ENCODE data around the gene APMAP. TPM values are rescaled to one million over a fixed set of nuclear protein-coding genes. Genes with fewer than 3 reads are reported as not detected.

Gene APMAP
- total RNA-seq, 2 experiments from 2014 or later: 46.9 to 50.9 TPM

GRCh38 chr20:25033265-25033923 lies 40.8 kb upstream of the APMAP start:
- Mint-ChIP-seq H3K4me1 (ENCODE audit: low read depth) (peaks cover 30% of the 10 kb centered on the region), H3K9me3 (no peaks in the 10 kb centered on the region), H3K27me3 (ENCODE audit: low read depth) (no peaks in the 10 kb centered on the region), H3K36me3 (ENCODE audit: low read depth) (peaks cover 2% of the 10 kb centered on the region), H3K27ac (no peak overlapping the region), H3K4me3 (no peak overlapping the region)
- no peak for DNase-seq
- CTCF ChIA-PET: interaction anchor here (0.6 to 1.2 kb wide), 3 partner anchors 30 to 103 kb away, joined by 3 to 8 read pairs (median 3); partner anchors contain the start of gene APMAP
- intact Hi-C loops (cut with micrococcal nuclease): no loop called here

GRCh38 chr20:25032478-25033264 lies 40.1 kb upstream of the APMAP start:
- Mint-ChIP-seq H3K4me1 (ENCODE audit: low read depth) (peaks cover 23% of the 10 kb centered on the region), H3K27ac (no peak overlapping the region), H3K9me3 (no peaks in the 10 kb centered on the region), H3K36me3 (ENCODE audit: low read depth) (peaks cover 2% of the 10 kb centered on the region), H3K4me3 (no peak overlapping the region), H3K27me3 (ENCODE audit: low read depth) (no peaks in the 10 kb centered on the region)
- CTCF ChIA-PET: interaction anchor here (0.5 kb wide), 1 partner anchor 50 kb away, joined by 7 read pairs; no protein-coding TSS in a partner anchor
- intact Hi-C loops (cut with micrococcal nuclease): no loop called here
- DNase-seq: no peak

- H3K27ac Mint-ChIP-seq: no peak overlapping the region
- H3K27me3 Mint-ChIP-seq (ENCODE audit: low read depth): no peaks in the 10 kb centered on the region
- H3K4me3 Mint-ChIP-seq: no peak overlapping the region
- H3K36me3 Mint-ChIP-seq (ENCODE audit: low read depth): peaks cover 2% of the 10 kb centered on the region
- no peaks in the 10 kb centered on the region for H3K9me3 Mint-ChIP-seq
- CTCF ChIA-PET: no interaction called here
- peaks cover 20% of the 10 kb centered on the region for H3K4me1 Mint-ChIP-seq (ENCODE audit: low read depth)
- no peak for DNase-seq
- intact Hi-C loops (cut with micrococcal nuclease): no loop called here
Measured at GRCh38 chr20:25032065-25032477, 39.5 kb upstream of the APMAP start.

- peaks cover 2% of the 10 kb centered on the region for H3K36me3 Mint-ChIP-seq (ENCODE audit: low read depth)
Measured at GRCh38 chr20:25031241-25031640, 38.7 kb upstream of the APMAP start.

DNA sequence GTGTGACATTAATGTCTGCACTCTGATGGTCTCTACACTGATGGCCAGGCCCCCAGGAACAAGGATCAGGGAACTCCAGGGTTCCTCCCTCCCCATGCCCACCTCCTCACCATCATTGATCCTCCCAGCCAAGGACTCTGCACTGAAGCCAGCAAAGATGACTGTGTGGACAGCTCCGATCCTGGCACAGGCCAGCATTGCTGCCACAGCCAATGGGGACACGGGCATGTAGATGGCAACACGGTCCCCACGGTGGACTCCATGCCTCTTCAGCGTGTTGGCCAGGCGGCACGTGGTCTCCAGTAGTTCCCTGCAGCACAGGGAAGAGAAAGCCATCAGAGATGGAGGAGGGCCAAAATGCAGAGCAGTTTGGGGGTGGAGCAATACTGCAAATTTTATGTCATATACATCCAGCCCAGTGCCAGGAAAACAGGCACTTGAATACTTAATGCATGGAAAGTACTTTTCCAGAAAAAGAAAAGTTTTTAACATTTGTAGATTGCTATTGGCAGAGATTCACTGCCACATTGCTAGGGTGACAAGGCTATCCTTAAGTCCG lies 38.2 kb upstream of the APMAP start:
- CTCF ChIA-PET: interaction anchor here (0.6 kb wide), 1 partner anchor 386 kb away, joined by 3 read pairs; no protein-coding TSS in a partner anchor
- peaks cover 6% of the 10 kb centered on the region for H3K4me1 Mint-ChIP-seq (ENCODE audit: low read depth)
- no peak overlapping the region for H3K4me3 Mint-ChIP-seq

More at GRCh38 chr20:25031241-25031640, 38.7 kb upstream of the APMAP start:
- intact Hi-C loops (cut with micrococcal nuclease): no loop called here
- no peaks in the 10 kb centered on the region for H3K27me3 Mint-ChIP-seq (ENCODE audit: low read depth)
- DNase-seq: no peak
- peaks cover 11% of the 10 kb centered on the region for H3K4me1 Mint-ChIP-seq (ENCODE audit: low read depth)
- H3K4me3 Mint-ChIP-seq: no peak overlapping the region
- CTCF ChIA-PET: interaction anchor here (0.6 kb wide), 1 partner anchor 386 kb away, joined by 3 read pairs; no protein-coding TSS in a partner anchor
- H3K27ac Mint-ChIP-seq: no peak overlapping the region
- H3K9me3 Mint-ChIP-seq: no peaks in the 10 kb centered on the region

DNA sequence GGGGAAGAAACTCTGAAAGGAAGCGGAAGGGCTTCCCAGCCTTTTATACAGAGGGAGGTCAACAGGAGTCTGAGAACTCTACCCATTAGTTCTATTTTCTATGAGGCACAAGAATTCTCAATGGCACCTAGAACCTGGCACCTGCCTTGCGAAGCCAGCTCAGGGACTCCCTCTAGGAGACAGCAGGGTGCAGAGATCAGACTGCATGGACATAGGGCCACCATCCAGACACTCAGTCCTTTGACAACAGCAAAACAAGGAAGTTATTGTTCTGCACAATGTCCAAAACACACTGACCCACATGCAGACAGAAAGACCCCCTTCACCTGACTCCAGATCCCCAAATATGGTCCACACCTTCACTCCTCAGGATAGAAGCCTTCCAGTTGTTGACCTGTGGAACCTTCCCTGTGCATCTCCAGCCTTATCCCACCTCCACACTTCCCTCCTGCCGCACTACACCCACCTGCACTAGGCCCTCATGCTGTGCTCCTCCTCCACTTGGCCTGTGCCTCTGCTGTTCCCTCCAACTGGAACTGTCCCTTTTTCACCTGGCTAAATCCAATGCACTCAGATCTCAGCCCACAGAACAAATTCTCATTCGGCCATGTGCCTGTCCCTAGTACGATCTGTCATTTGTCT lies 37.6 kb upstream of the APMAP start:
- intact Hi-C loops (cut with micrococcal nuclease): no loop called here
- Mint-ChIP-seq H3K27ac (no peak overlapping the region), H3K4me3 (no peak overlapping the region), H3K4me1 (ENCODE audit: low read depth) (peaks cover 3% of the 10 kb centered on the region), H3K27me3 (ENCODE audit: low read depth) (no peaks in the 10 kb centered on the region), H3K36me3 (ENCODE audit: low read depth) (peaks cover 2% of the 10 kb centered on the region), H3K9me3 (no peaks in the 10 kb centered on the region)
- CTCF ChIA-PET: no interaction called here
- no peak for DNase-seq

More for the DNA sequence above, 38.2 kb upstream of the APMAP start:
- Mint-ChIP-seq H3K27me3 (ENCODE audit: low read depth) (no peaks in the 10 kb centered on the region), H3K27ac (no peak overlapping the region), H3K9me3 (no peaks in the 10 kb centered on the region), H3K36me3 (ENCODE audit: low read depth) (peaks cover 2% of the 10 kb centered on the region)
- DNase-seq: no peak
- intact Hi-C loops (cut with micrococcal nuclease): no loop called here

DNA sequence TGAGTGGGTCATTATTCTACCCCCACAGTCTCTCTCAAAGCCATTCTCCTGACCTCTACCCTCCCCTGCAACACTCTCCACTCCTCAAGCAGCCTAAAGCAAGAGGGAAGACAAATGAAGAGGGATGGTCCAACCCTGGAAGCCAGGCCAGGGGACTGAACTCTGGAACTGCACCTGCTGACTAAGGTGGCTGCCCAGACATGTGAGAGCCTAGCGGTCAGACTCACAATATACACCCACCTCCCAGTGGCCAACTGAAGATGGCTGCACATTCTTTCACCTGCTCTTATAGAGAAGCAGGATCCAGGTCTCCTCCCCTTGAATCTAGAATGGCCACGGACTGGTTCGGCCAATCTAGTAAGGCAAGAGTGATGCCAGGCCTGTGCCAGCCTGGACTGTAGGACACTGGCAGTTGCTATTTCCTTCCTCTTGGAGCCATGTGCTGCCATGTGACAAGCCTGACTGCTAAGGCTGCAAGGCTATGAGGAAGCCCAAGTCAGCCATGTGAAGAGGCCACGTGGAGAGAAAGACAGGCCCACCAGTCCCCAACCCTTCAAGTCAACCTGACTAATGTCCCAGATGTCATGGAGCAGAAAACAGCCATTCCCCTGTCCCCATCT lies 33.5 kb upstream of the APMAP start:
- intact Hi-C loops (cut with micrococcal nuclease): no loop called here
- Mint-ChIP-seq H3K4me1 (ENCODE audit: low read depth) (peaks cover 3% of the 10 kb centered on the region), H3K4me3 (no peak overlapping the region), H3K27ac (no peak overlapping the region), H3K27me3 (ENCODE audit: low read depth) (no peaks in the 10 kb centered on the region), H3K36me3 (ENCODE audit: low read depth) (peaks cover 2% of the 10 kb centered on the region), H3K9me3 (no peaks in the 10 kb centered on the region)
- no peak for DNase-seq
- CTCF ChIA-PET: no interaction called here

GRCh38 chr20:25025091-25025861 lies 32.7 kb upstream of the APMAP start:
- CTCF ChIA-PET: no interaction called here
- intact Hi-C loops (cut with micrococcal nuclease): no loop called here
- no peak overlapping the region for H3K27ac Mint-ChIP-seq
- H3K4me3 Mint-ChIP-seq: no peak overlapping the region
- H3K36me3 Mint-ChIP-seq (ENCODE audit: low read depth): no peaks in the 10 kb centered on the region
- peaks cover 3% of the 10 kb centered on the region for H3K4me1 Mint-ChIP-seq (ENCODE audit: low read depth)
- H3K27me3 Mint-ChIP-seq (ENCODE audit: low read depth): no peaks in the 10 kb centered on the region
- no peaks in the 10 kb centered on the region for H3K9me3 Mint-ChIP-seq
- no peak for DNase-seq

DNA sequence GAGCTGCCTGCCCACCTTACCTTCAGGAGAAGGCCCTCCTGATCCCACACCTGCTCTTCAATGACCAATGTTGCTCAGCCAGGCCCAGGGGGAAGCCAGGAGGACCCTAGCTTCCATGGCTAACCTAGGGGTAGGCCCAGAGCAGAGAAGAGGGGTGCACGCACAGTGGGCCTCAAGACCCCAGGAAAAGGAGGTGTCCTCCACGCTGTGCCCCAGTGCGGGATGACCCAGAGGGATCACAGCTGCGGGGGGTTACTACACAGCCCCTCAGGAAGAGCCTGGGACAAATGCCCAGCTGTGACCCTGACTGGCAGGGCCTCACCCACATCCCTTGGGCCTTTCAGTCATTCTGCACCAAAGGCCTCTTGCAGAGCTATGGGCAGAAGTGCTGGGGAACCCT lies 31.6 kb upstream of the APMAP start:
- Mint-ChIP-seq H3K36me3 (ENCODE audit: low read depth) (peaks cover 3% of the 10 kb centered on the region), H3K9me3 (no peaks in the 10 kb centered on the region), H3K4me3 (no peak overlapping the region), H3K27me3 (ENCODE audit: low read depth) (no peaks in the 10 kb centered on the region), H3K27ac (no peak overlapping the region), H3K4me1 (ENCODE audit: low read depth) (peaks cover 3% of the 10 kb centered on the region)
- DNase-seq: no peak
- CTCF ChIA-PET: no interaction called here
- intact Hi-C loops (cut with micrococcal nuclease): no loop called here

GRCh38 chr20:25023356-25023755 lies 30.8 kb upstream of the APMAP start:
- Mint-ChIP-seq H3K9me3 (no peaks in the 10 kb centered on the region), H3K27ac (no peak overlapping the region), H3K27me3 (ENCODE audit: low read depth) (no peaks in the 10 kb centered on the region), H3K4me3 (no peak overlapping the region), H3K4me1 (ENCODE audit: low read depth) (peaks cover 3% of the 10 kb centered on the region), H3K36me3 (ENCODE audit: low read depth) (peaks cover 3% of the 10 kb centered on the region)
- intact Hi-C loops (cut with micrococcal nuclease): no loop called here
- CTCF ChIA-PET: no interaction called here
- DNase-seq: no peak

- Mint-ChIP-seq H3K4me3 (no peak overlapping the region), H3K36me3 (ENCODE audit: low read depth) (peaks cover 3% of the 10 kb centered on the region), H3K27me3 (ENCODE audit: low read depth) (no peaks in the 10 kb centered on the region), H3K4me1 (ENCODE audit: low read depth) (peaks cover 3% of the 10 kb centered on the region), H3K27ac (no peak overlapping the region), H3K9me3 (no peaks in the 10 kb centered on the region)
- CTCF ChIA-PET: interaction anchor here (0.7 kb wide), 1 partner anchor 40 kb away, joined by 3 read pairs; no protein-coding TSS in a partner anchor
- no peak for DNase-seq
- intact Hi-C loops (cut with micrococcal nuclease): no loop called here
Measured at GRCh38 chr20:25022680-25023079, 30.1 kb upstream of the APMAP start.
